Activated T-helper 1 cell treated with anti-CD3 and anti-CD28 coated beads, Interleukin-2, amount 50 U/mL, for 16 hours (primary cell): ENCODE data around the gene CHN2.

Experiments used
- DNase-seq, 2 donors: peaks; one replicate each; pipeline ENCODE4 v3.0.0-alpha.2; 2020; ENCODE audit warnings: low read depth in 1 of 2, low spot score in 1 of 2

The CHN2 gene

DNA sequence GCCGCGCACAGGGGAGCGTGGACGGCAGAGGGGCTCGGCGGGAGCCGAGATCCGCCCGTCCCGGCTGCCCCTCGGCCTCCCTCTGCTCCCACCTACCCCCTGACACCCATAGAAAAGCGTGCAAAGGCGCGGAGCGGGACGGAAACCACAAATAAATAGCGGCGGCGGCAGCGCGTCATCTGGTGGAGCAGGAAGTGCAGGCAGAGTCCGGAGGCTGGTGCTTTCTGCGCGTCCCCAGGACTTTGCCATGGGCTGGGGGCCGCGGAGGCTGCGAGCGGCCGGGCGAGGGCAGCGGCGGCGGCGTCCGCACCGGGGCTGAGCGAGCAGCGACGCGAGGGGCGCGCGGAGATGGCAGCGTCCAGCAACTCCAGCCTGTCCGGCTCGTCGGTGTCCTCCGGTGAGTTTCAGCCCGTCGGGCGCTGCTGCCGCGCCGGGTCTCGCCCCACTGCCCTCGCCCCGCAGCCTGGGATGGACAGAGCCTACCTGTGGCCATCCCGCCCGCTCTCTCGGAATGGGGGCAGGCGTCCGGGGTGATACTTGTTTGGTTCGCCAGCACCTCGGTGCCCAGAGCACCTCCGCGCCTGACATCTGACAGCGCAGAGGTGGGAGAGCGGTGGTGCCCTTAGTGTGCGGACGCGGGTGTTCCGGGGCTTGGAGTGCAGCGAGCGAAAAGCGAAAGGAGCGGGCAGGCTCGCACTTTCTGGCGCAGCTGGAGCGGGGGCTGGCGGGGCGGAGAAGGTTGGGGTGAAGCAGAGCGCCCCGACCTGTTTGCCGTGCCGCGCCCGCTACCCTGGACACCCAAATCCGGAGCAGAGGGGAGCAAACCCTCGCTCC is at the start of gene CHN2:
CHN2 (plus strand) TSS at position 182 of the 834 bp plus-strand sequence.
- peak; percentile 11 to 29 for DNase-seq

DNA sequence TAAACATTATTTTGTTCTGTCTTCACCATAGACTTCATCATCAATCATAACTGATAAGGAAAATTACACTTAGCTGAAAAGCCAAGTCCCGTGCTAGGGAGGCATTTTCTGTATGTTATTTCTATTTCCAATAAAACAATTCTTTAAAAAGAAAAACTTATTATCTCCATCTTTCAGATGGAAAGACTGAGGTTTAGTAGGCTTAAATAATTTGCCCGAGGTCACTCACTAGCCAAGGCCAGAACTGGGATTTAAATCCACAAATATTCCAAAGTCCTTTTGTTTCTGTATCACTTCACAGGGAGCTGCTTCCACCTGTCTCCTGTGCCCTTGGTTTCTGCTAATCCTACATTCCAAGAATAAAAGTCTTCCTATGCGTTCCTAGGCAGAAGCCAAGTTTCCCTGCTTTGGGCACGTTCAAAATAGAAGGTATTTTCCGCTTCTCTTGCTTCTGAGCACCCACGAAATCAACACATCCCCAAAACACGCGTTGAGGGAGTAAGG is 49.0 kb upstream of the CHN2 start:
- DNase-seq, result no peak

- DNase-seq, result no peak
These were observed 48.4 kb upstream of the CHN2 start, which contains the start of gene CPVL for GRCh38 chr7:29146057-29146706. Gene CPVL, minus strand, starts transcription at chr7:29146537. Its CDS starts 25,476 bp downstream, at chr7:29121061.

DNA sequence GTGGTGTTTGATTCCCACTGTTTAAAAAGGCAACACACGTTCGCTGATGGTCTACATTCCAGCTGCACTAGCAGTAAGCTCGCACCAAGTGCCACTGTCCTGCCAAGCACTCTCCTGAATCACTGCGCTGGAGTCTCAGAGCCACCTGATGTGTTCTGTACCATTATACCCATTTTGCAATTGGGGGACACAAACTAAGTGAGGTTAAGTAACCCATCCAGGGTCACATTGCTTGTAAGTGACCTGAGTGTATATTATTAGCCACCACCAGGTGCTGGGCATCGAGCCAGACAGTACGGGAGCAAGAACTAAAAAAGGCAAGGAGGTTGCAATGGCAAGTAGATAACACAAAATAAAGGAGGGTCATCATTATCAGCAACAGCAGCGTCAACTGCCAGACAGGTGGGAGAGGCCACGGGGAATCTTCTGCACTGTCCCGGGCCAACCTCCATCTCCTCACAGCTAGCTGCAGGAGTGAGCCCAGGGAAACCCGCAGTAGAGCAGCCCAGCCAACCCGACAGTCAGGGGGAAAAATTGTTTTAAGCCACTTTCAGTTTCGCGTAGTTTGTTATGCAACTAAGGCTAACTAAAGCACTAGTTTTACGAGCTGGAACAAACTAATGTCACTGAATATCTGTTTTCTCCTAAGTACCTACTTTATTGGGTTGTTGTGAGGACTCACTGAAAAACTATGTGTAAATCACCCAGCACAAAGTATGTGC is 47.5 kb upstream of the CHN2 start:
- DNase-seq, result no peak

- no peak for DNase-seq
These were observed 46.8 kb upstream of the CHN2 start for GRCh38 chr7:29147821-29148220.

DNA sequence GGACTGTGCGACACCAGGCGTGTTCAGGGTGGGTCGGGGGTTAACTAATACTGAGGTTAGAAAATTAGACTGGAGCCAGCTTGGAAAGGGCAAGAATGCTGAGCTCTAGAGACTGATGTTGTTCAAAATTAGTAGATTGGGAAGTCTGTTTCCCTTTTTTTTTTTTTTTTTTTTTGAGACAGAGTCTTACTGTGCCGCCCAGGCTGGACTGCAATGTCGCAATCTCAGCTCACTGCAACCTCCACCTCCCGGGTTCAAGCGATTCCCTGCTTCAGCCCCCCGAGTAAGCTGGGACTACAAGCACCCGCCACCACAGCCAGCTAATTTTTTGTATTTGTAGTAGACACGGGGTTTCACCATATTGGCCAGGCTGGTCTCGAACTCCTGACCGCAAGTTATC is 45.5 kb upstream of the CHN2 start:
- DNase-seq, result no peak

DNA sequence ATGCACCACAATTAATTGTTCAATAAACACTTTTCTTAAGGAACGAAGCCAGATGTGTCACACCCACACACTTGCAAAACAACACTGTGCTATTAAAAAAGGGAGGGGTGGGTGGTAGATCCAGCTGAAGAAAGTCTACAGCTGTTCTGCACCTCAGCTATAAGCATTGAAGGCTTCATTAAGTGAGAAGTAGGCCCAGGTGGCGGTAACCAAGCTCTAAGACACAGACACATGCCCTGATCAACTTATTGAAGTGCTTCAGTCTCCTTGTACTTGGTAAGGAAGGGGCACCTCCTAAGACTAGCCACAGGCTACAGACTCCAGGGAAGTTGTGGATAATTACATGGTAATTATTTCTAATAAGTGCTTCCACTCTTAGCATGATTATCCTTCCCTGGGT is 43.7 kb upstream of the CHN2 start:
- DNase-seq, result no peak

DNA sequence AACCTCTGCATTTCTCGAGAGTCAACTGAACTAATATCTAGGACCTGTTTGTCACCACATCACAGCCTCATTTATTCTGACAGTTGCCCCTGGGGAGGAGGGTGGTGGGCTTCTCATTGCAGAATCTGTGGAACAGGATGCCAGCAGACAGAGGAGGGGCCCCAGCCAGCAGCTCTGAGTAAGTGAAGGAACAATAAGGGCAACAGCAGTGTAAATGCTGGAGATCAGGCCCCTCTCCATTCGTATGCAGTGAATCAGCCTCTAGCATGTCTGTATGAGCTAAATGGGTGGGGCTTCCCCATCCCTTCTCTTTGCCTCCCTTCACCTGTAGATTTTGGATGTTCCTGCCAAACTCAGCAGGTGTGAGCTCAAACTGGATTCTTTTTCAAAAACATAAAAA is 40.5 kb upstream of the CHN2 start:
- DNase-seq, result no peak

DNA sequence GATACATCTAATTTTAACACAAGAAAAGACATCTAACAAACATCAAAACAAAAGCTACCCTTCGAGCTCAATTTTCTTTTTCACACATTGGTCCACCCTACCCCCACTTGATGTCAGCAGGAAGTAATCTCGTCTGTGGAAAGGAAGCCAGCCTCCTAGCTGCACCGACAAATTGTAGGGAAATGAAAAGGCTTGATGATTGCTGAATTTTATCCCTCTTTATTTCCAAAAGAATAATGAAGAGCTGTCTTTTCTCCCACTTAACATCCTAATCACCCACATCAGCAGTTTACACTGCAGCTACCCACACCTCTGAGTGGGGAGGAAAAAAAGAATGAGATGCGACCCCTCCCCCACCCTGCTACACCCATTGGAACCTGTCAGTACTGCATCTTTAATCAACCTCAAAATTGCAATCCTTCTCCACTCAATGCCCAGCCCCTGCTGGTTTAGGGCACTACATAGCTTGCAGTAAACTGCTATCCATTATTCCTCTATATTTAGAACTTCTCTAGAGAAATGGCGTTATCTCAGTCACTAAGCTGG is 37.6 kb upstream of the CHN2 start:
- no peak for DNase-seq

DNA sequence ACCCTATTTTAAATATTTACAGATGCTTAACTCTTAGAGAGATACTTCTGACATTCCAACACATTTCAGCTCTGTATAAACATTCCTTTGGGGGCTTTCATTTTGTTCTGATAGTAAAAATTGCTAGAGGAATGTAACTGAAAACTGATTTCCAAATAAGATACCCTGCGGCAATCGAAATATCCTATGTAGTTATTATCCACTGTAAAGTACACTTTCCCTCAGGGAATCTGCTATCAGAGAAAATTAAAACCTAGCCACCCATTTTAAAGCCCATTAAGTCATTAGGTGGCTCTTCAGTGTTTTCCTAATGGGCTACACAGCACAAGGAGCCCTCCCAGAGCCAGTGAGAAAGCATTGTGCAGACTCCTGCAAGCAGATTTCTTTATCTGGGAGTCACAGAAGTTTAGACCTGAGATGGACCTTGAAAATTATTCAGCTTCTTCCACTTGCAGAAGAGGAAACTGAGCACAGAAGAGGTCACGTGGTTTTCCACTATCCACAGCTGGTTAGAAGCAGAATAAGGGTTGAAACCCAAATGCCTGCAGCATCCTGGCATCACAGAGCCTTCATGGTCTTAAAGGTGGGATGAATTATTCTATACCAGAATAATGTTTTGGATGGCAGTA is 35.7 kb upstream of the CHN2 start:
- DNase-seq, result no peak

DNA sequence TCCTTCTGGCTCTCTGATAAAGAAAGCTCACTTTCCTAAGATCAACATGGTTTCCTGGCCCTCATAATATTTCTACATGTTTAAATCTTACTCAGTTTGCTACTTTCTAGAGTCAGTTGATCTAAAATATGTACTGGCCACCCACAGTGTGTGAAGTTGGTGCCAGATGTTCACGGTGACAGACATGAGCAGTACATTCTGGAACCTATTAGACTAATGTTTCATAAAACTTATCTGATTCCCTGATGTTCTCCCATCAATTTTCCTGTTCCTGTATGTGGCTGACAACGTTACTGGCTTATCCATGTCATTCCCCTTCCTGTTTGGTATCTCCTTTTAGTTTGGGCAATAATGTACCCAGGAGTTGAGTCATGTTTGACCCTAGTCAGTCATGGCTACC is 34.5 kb upstream of the CHN2 start:
- DNase-seq, result no peak

GRCh38 chr7:29161231-29161630 is 33.3 kb upstream of the CHN2 start:
- DNase-seq, result no peak

GRCh38 chr7:29162577-29162976 is 32.0 kb upstream of the CHN2 start:
- no peak for DNase-seq

- no peak for DNase-seq
These were observed 30.7 kb upstream of the CHN2 start for GRCh38 chr7:29163854-29164253.

GRCh38 chr7:29167721-29168120 is 26.9 kb upstream of the CHN2 start:
- no peak for DNase-seq

DNA sequence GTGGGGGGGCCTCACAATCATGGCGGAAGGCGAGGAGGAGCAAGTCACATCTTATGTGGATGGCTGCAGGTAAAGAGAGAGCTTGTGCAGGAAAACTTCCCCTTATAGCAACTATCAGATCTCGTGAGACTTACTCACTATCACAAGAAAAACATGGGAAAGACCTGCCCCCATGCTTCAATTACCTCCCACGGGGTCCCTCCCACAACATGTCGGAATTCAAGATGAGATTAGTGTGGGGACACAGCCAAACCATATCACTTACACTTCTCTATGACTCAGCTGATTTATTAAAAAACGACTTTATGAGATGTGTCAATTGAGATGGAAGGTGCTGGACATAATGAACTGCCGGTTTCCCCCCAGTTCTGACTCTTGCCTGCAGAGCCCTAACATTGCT is 23.8 kb upstream of the CHN2 start:
- no peak for DNase-seq

- DNase-seq, result no peak
These were observed 21.1 kb upstream of the CHN2 start for GRCh38 chr7:29173458-29173857.

GRCh38 chr7:29177963-29178600 is 16.5 kb upstream of the CHN2 start:
- no peak for DNase-seq

GRCh38 chr7:29179115-29179514 is 15.5 kb upstream of the CHN2 start:
- DNase-seq, result no peak

DNA sequence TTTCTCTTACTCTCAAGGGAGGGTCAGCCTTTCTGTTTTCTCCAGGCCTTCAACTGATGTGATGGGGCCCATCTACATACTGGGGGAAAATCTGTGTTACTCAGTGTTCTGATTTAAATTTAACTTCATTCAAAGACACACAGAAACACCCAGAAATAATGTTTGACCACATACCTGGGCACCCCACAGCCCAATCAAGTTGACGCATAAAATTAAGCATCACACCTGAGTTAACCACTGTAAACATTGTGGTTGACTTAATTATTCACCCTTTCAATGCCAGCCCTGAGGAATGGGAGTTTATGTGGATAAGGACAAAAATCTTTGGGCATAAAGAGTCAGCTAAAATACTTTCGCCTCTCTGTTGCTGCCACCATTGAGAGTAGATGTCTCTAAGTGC is 10.0 kb upstream of the CHN2 start:
- no peak for DNase-seq

DNA sequence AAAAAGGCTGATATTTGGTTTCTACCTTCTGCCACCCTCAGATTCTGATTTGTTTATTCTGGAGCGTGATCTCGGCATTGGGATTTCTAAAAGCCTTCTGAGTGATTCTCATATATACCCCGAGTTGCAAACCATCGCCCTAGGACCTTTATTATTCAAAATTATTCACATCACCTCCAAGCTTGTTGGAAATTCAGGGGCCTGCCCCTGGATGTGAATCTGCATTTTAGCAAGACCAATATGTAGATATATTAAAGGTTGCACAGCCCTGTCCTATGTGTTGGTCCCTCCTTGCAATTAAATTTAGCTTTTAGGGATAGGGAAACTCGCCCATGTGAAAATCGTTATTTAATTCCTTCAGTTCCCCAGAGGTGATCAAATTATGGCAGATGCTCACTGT is 9.0 kb upstream of the CHN2 start:
- DNase-seq, result no peak
